Kidney epithelial cell (primary cell): ENCODE measurements around the gene STARD13. TPM values are rescaled to one million over a fixed set of nuclear protein-coding genes. Genes with fewer than 3 reads are reported as not detected.
A peak's percentile ranks its signal among the peaks of the same experiment; 100 is the strongest.

Source experiments
- DNase-seq: peaks from one replicate; pipeline ENCODE4 v3.0.0-alpha.2; 2010; ENCODE audit warnings: low read depth
- H3K27me3 ChIP-seq: 2 replicates; pipeline ENCODE4 v1.6.0; 2011; ENCODE audit warnings: low read length; ENCODE audit not compliant: control insufficient read depth, insufficient read depth
- H3K36me3 ChIP-seq: 2 replicates; pipeline ENCODE4 v1.5.1; 2011; ENCODE audit warnings: low read length; ENCODE audit not compliant: control insufficient read depth, insufficient read depth
- H3K4me3 ChIP-seq: 2 replicates; pipeline ENCODE4 v1.5.1; 2011; ENCODE audit warnings: low read depth, mild to moderate bottlenecking, control low read depth, low read length
- CTCF ChIP-seq: IDR thresholded peaks from 2 replicates; pipeline ENCODE4 v1.5.1; 2011; ENCODE audit warnings: mild to moderate bottlenecking, moderate library complexity, low read length, control low read depth, inconsistent platforms; ENCODE audit not compliant: insufficient read depth, poor library complexity, severe bottlenecking
- total RNA-seq: library from RNA; depleted of rRNA; stranded (reverse); fragments of >200 nt; gene quantifications from 2 replicates; pipeline ENCODE4 v1.2.3, GENCODE V29; 2015

STARD13 gene
- total RNA-seq, 1 donor from 2014 or later: 10.1 TPM

GRCh38 chr13:33069365-33069764 lies 216.2 kb downstream of the STARD13 start:
- no peaks in the 10 kb centered on the region for H3K27me3 ChIP-seq
- DNase-seq: no peak
- no peak overlapping the region for H3K4me3 ChIP-seq
- no peaks in the 10 kb centered on the region for H3K36me3 ChIP-seq
- TF ChIP-seq CTCF: no peak

GRCh38 chr13:33066329-33066728 lies 219.2 kb downstream of the STARD13 start:
- H3K36me3 ChIP-seq: no peaks in the 10 kb centered on the region
- no peak for DNase-seq
- no peaks in the 10 kb centered on the region for H3K27me3 ChIP-seq
- H3K4me3 ChIP-seq: no peak overlapping the region
- no peak for TF ChIP-seq CTCF

GRCh38 chr13:33060815-33061214 lies 224.7 kb downstream of the STARD13 start:
- TF ChIP-seq CTCF: no peak
- DNase-seq: no peak
- H3K4me3 ChIP-seq: no peak overlapping the region
- H3K36me3 ChIP-seq: no peaks in the 10 kb centered on the region
- no peaks in the 10 kb centered on the region for H3K27me3 ChIP-seq

- Histone ChIP-seq H3K36me3 (no peaks in the 10 kb centered on the region), H3K27me3 (no peaks in the 10 kb centered on the region), H3K4me3 (no peak overlapping the region)
- TF ChIP-seq CTCF: no peak
- DNase-seq: no peak
Observed at GRCh38 chr13:33058776-33059327, 226.7 kb downstream of the STARD13 start.

- H3K4me3 ChIP-seq: no peak overlapping the region
- DNase-seq: peak; percentile 1
- no peaks in the 10 kb centered on the region for H3K27me3 ChIP-seq
- TF ChIP-seq CTCF: peak; percentile 26
- no peaks in the 10 kb centered on the region for H3K36me3 ChIP-seq
Observed at GRCh38 chr13:33057019-33057780, 228.4 kb downstream of the STARD13 start.

GRCh38 chr13:33053397-33054066 lies 232.0 kb downstream of the STARD13 start:
- no peak for TF ChIP-seq CTCF
- no peak for DNase-seq
- H3K27me3 ChIP-seq: no peaks in the 10 kb centered on the region

More at GRCh38 chr13:33053397-33054066, 232.0 kb downstream of the STARD13 start:
- Histone ChIP-seq H3K36me3 (no peaks in the 10 kb centered on the region), H3K4me3 (no peak overlapping the region)
